ENCODE results near the gene DIAPH3. TPM values are rescaled to one million over a fixed set of nuclear protein-coding genes. Genes with fewer than 3 reads are reported as not detected.

Gene DIAPH3
- total RNA-seq, 2 donors from 2014 or later: 23.6 to 25.7 TPM

GRCh38 chr13:60000976-60001375 lies 162.8 kb downstream of the DIAPH3 start:
- no peaks in the 10 kb centered on the region for H3K9me3 Mint-ChIP-seq
- Histone ChIP-seq H3K9ac (ENCODE audit: extremely low read depth, low read length, poor library complexity, severe bottlenecking) (no peak overlapping the region), H3K4me3 (ENCODE audit: low read length) (no peak overlapping the region), H3K9me3 (ENCODE audit: control insufficient read depth, low read length) (no peaks in the 10 kb centered on the region), H3K4me1 (ENCODE audit: control insufficient read depth, insufficient read depth, low read length) (no peaks in the 10 kb centered on the region), H3K27me3 (ENCODE audit: control insufficient read depth, insufficient read depth, low read length, poor library complexity, severe bottlenecking) (no peaks in the 10 kb centered on the region), H3K36me3 (ENCODE audit: control insufficient read depth, insufficient read depth, low read length) (peaks cover 71% of the 10 kb centered on the region), H3K27ac (ENCODE audit: low read depth, low read length) (no peak overlapping the region)
- peaks cover 3% of the 10 kb centered on the region for H3K4me1 Mint-ChIP-seq
- no peak for DNase-seq
- peaks cover 5% of the 10 kb centered on the region for H3K36me3 Mint-ChIP-seq (ENCODE audit: low read depth)
- H3K27ac Mint-ChIP-seq: no peak overlapping the region
- H3K4me3 Mint-ChIP-seq: no peak overlapping the region
- no peaks in the 10 kb centered on the region for H3K27me3 Mint-ChIP-seq (ENCODE audit: insufficient read depth)
- TF ChIP-seq CTCF (conservative IDR thresholded peaks at IDR 0.05): no peak

DNA sequence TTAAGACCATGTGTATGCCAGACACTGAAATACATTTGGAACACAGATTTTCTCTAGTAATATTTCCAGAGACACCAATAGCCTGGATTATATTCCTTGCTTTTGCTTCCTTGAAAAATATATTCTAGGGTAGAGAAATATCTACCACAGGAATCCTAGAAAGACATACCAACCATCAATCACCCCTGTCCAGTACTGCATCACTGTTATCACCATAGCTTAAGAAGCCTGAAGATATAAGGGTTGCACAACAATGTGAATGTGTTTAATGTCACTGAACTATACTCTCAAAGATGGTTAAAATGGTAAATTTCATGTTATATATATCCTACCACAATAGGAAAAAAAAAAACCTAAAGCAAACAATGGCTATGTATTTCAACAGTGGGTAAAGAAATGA lies 163.6 kb downstream of the DIAPH3 start:
- Histone ChIP-seq H3K9me3 (ENCODE audit: control insufficient read depth, low read length) (no peaks in the 10 kb centered on the region), H3K27me3 (ENCODE audit: control insufficient read depth, insufficient read depth, low read length, poor library complexity, severe bottlenecking) (no peaks in the 10 kb centered on the region), H3K4me1 (ENCODE audit: control insufficient read depth, insufficient read depth, low read length) (no peaks in the 10 kb centered on the region), H3K36me3 (ENCODE audit: control insufficient read depth, insufficient read depth, low read length) (peaks cover 72% of the 10 kb centered on the region), H3K9ac (ENCODE audit: extremely low read depth, low read length, poor library complexity, severe bottlenecking) (no peak overlapping the region), H3K27ac (ENCODE audit: low read depth, low read length) (no peak overlapping the region), H3K4me3 (ENCODE audit: low read length) (no peak overlapping the region)
- Mint-ChIP-seq H3K36me3 (ENCODE audit: low read depth) (peaks cover 4% of the 10 kb centered on the region), H3K4me1 (peaks cover 3% of the 10 kb centered on the region), H3K9me3 (no peaks in the 10 kb centered on the region), H3K27ac (no peak overlapping the region), H3K4me3 (no peak overlapping the region), H3K27me3 (ENCODE audit: insufficient read depth) (no peaks in the 10 kb centered on the region)
- DNase-seq: no peak
- TF ChIP-seq CTCF (conservative IDR thresholded peaks at IDR 0.05): no peak

DNA sequence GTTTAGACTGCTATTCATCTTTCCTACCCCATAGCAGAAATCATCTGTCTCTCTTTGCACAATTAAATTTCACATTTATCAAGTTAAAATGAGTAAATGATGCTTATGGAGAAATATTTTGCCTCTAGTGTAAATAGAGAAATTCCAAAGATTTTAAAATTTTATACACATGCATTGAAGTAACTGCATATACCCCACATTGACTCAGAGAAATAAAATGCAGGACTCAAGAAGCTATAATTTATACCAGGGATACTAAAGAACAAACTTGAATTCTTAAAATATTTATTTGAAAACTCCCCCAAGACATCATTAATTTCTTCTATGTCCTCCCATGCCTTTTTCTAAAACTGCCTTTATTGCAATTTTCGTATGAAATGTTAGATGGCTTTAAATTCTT lies 165.8 kb downstream of the DIAPH3 start:
- no peak overlapping the region for H3K4me3 ChIP-seq (ENCODE audit: low read length)
- H3K4me1 ChIP-seq (ENCODE audit: control insufficient read depth, insufficient read depth, low read length): no peaks in the 10 kb centered on the region
- H3K27ac ChIP-seq (ENCODE audit: low read depth, low read length): no peak overlapping the region
- no peaks in the 10 kb centered on the region for H3K27me3 ChIP-seq (ENCODE audit: control insufficient read depth, insufficient read depth, low read length, poor library complexity, severe bottlenecking)
- no peak overlapping the region for H3K9ac ChIP-seq (ENCODE audit: extremely low read depth, low read length, poor library complexity, severe bottlenecking)
- H3K4me1 Mint-ChIP-seq: no peaks in the 10 kb centered on the region
- no peaks in the 10 kb centered on the region for H3K9me3 Mint-ChIP-seq
- H3K4me3 Mint-ChIP-seq: no peak overlapping the region
- no peaks in the 10 kb centered on the region for H3K9me3 ChIP-seq (ENCODE audit: control insufficient read depth, low read length)
- H3K36me3 ChIP-seq (ENCODE audit: control insufficient read depth, insufficient read depth, low read length): peaks cover 67% of the 10 kb centered on the region
- H3K27me3 Mint-ChIP-seq (ENCODE audit: insufficient read depth): no peaks in the 10 kb centered on the region
- no peak for DNase-seq
- WGBS, 2 experiments (ENCODE audit: insufficient coverage in 1 of 2, insufficient read length in 1 of 2): 88% methylated on average over 1 of the region's 1 CpG; no CpG with 5 or more reads in 1 of the 2 experiments
- H3K27ac Mint-ChIP-seq: no peak overlapping the region
- no peak for TF ChIP-seq CTCF (conservative IDR thresholded peaks at IDR 0.05)
- H3K36me3 Mint-ChIP-seq (ENCODE audit: low read depth): no peaks in the 10 kb centered on the region

All from endodermal cell (in vitro differentiated cells).